CD4-positive, alpha-beta T cell treated with Interleukin-1 beta for 1 hour (primary cell): Measurements from ENCODE around the gene RGS11.

Source experiments
- DNase-seq, 2 donors: peaks; one replicate each; pipeline ENCODE4 v3.0.0-alpha.2; 2020 to 2022

The RGS11 gene

GRCh38 chr16:228151-228851 is 47.4 kb downstream of the RGS11 start:
- DNase-seq = no peak

- no peak for DNase-seq
Measured at GRCh38 chr16:220021-220420, 55.7 kb downstream of the RGS11 start.
